Subcutaneous abdominal adipose tissue (tissue), 5 donors: ENCODE data around the gene NLRC5.

Experiments used
- H3K27ac ChIP-seq: one replicate; pipeline ENCODE4 v1.7.0; 2013; ENCODE audit warnings: low read depth, mild to moderate bottlenecking, inconsistent platforms, low read length, moderate library complexity
- H3K27me3 ChIP-seq, 5 donors: one replicate each; pipeline ENCODE4 v1.7.0; 2013; ENCODE audit warnings: low read length in 5 of 5, inconsistent platforms in 1 of 5; ENCODE audit not compliant: control insufficient read depth in 5 of 5, insufficient read depth in 4 of 5
- H3K36me3 ChIP-seq, 5 donors: one replicate each; pipeline ENCODE4 v1.7.0; 2013; ENCODE audit warnings: low read length in 5 of 5; ENCODE audit not compliant: control insufficient read depth in 5 of 5, insufficient read depth in 5 of 5
- H3K4me1 ChIP-seq, 5 donors: one replicate each; pipeline ENCODE4 v1.7.0; 2013; ENCODE audit warnings: low read length in 5 of 5, mild to moderate bottlenecking in 3 of 5, moderate library complexity in 1 of 5; ENCODE audit not compliant: control insufficient read depth in 5 of 5, insufficient read depth in 5 of 5
- H3K4me3 ChIP-seq, 5 donors: one replicate each; pipeline ENCODE4 v1.7.0; 2013; ENCODE audit warnings: low read length in 5 of 5, low read depth in 1 of 5
- H3K9ac ChIP-seq, 5 donors: one replicate each; pipeline ENCODE4 v1.7.0; 2013; ENCODE audit warnings: low read length in 5 of 5, mild to moderate bottlenecking in 4 of 5, moderate library complexity in 3 of 5
- H3K9me3 ChIP-seq, 5 donors: one replicate each; pipeline ENCODE4 v1.7.0; 2013; ENCODE audit warnings: low read length in 5 of 5; ENCODE audit not compliant: control insufficient read depth in 5 of 5
- donor health status: healthy.
- donor health status: healthy.
- donor health status: healthy.
- donor health status: healthy.
- donor health status: healthy.

Gene NLRC5

GRCh38 chr16:57027067-57027466 is 37.7 kb downstream of the NLRC5 start:
- Histone ChIP-seq H3K27ac (no peak overlapping the region), H3K9me3 (no peaks in the 10 kb centered on the region), H3K9ac (no peak overlapping the region), H3K4me1 (peaks cover 0 to 13% (median 2%) of the 10 kb centered on the region in 5 donors), H3K4me3 (no peak overlapping the region), H3K27me3 (no peaks in the 10 kb centered on the region), H3K36me3 (peaks cover 0 to 71% (median 51%) of the 10 kb centered on the region in 5 donors)

DNA sequence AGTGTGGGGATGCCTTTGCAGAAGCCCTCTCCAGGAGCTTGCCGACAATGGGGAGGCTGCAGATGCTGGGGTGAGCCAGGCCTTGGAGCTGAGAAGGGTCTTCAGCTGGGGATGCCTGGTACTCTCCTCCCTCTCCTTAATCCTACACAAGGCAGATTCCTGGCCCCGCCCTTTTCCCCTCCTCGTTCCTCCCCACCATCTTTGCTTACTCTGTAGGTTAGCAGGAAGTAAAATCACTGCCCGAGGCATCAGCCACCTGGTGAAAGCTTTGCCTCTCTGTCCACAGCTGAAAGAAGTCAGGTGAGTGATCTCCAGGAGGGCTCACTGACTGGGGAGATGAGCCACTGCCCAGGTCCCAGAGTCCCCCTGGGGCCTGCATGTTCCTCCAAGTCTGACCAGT is 38.7 kb downstream of the NLRC5 start:
- Histone ChIP-seq H3K9ac (no peak overlapping the region), H3K4me3 (no peak overlapping the region), H3K9me3 (no peaks in the 10 kb centered on the region), H3K27me3 (no peaks in the 10 kb centered on the region), H3K27ac (no peak overlapping the region), H3K36me3 (peaks cover 0 to 68% (median 46%) of the 10 kb centered on the region in 5 donors), H3K4me1 (peaks cover 0 to 13% (median 2%) of the 10 kb centered on the region in 5 donors)

DNA sequence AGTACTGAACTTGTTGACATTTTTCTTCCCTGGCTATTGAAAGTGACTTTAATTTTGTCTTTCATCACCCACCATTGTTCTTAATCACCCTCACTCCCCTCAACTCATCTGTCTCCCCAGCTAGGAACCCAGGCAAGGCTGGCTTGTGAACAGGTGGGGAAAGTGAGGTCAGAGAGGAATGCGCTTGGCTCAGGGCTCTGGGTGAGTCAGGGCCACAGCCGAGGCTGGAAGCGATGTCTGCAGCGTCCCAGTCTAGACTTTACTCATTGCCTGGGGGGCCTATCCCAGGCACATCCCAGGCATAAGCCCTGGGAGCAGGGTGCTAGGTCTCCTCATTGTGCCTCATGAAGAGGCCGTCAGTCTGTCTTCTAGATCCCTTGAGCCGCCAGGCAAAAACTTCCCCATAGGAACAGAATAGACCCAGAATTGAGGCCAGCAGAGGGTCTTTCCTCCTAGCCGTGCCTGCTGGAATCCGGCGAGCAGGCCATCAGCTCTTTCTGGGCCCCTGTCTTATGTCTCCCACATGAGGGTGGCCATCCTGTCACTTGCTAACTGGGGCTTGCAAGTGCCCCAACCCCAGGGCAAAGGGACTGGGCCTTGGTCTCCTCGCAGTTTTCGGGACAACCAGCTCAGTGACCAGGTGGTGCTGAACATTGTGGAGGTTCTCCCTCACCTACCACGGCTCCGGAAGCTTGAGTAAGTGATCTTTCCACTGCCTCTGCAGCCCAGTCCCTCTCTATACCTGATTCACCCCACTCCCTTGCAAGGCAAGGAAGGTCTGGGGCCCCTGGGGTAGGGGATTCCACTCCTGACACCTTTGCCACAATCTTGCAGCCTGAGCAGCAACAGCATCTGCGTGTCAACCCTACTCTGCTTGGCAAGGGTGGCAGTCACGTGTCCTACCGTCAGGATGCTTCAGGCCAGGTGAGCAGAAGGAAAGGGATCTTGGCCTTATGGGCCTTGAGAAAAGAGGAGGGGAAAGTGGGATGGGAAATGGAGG is 40.1 kb downstream of the NLRC5 start:
- Histone ChIP-seq H3K9me3 (no peaks in the 10 kb centered on the region), H3K4me3 (no peak overlapping the region), H3K9ac (no peak overlapping the region), H3K4me1 (peaks cover 0 to 13% (median 2%) of the 10 kb centered on the region in 5 donors), H3K27me3 (no peaks in the 10 kb centered on the region), H3K27ac (no peak overlapping the region), H3K36me3 (peaks cover 0 to 68% (median 48%) of the 10 kb centered on the region in 5 donors)

DNA sequence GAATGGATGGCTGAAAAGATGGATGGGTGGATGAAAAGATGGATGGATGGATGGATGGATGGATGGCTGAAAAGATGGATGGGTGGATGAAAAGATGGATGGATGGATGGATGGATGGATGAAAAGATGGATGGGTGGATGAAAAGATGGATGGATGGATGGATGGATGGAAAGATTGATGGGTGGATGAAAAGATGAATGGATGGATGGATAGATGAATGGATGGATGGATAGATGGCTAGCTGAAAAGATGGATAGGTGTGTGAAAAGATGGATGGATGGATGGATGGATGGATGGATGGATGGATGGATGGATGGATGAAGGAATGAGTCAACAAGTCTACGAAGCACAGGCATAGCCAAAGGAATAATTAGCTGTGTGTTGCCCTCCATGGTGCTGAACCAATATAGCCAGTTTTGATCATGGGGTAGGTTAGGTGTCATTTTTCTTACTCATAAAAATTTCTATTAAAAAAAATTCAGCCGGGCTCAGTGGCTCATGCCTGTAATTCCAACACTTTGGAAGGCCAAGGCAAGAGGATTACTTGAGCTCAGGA is 41.1 kb downstream of the NLRC5 start:
- Histone ChIP-seq H3K36me3 (peaks cover 0 to 69% (median 57%) of the 10 kb centered on the region in 5 donors), H3K27me3 (no peaks in the 10 kb centered on the region), H3K9me3 (no peaks in the 10 kb centered on the region), H3K4me3 (no peak overlapping the region), H3K4me1 (peaks cover 0 to 13% (median 2%) of the 10 kb centered on the region in 5 donors), H3K27ac (no peak overlapping the region), H3K9ac (no peak overlapping the region)

DNA sequence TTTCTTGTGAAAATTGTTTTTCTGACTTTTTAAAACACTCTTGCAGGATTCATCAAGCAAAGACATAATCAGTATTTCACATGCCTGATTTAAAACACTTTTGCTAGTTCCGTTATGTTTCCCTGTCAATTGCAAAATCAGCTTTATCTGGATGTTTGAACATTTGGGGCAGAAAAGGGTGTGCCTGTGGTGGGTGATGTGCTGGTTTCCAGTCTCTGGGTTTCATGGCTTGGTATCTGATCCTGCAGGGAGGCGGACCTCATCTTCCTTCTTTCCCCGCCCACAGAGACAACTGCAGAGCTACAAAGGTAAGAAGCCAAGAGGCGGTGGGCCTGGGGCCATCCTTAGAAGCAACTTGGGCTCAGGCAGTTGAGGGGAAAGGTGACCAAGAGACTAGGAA is 41.8 kb downstream of the NLRC5 start:
- Histone ChIP-seq H3K27ac (no peak overlapping the region), H3K9me3 (no peaks in the 10 kb centered on the region), H3K27me3 (no peaks in the 10 kb centered on the region), H3K9ac (no peak overlapping the region), H3K4me3 (no peak overlapping the region), H3K36me3 (peaks cover 0 to 69% (median 59%) of the 10 kb centered on the region in 5 donors), H3K4me1 (peaks cover 0 to 6% (median 2%) of the 10 kb centered on the region in 5 donors)

GRCh38 chr16:57032346-57032745 is 43.0 kb downstream of the NLRC5 start:
- no peak overlapping the region for H3K9ac ChIP-seq
- H3K4me1 ChIP-seq: peaks cover 0 to 10% (median 5%) of the 10 kb centered on the region in 5 donors
- H3K4me3 ChIP-seq: no peak overlapping the region
- no peaks in the 10 kb centered on the region for H3K27me3 ChIP-seq
- H3K27ac ChIP-seq: no peak overlapping the region
- H3K36me3 ChIP-seq: peaks cover 0 to 72% (median 58%) of the 10 kb centered on the region in 5 donors
- H3K9me3 ChIP-seq: no peaks in the 10 kb centered on the region

DNA sequence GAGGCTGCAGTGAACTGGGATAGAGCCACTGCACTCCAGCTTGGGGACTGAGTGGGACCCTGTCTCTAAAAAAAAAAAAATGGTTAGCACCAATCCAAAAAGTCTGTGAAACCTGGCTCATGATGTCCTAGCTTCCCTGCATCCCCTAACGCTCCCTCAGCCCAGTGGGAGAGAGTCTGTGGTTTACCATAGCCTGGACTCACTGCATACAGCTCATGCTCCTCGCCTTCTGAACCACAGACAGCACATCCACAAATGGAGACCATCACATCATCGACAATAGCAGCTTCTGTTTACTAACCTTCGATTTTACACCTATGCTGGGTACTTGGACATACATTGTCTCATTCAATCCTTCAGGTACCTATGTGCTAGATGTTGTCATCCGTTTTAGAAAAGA is 43.6 kb downstream of the NLRC5 start:
- H3K4me1 ChIP-seq: peaks cover 0 to 12% (median 7%) of the 10 kb centered on the region in 5 donors
- no peak overlapping the region for H3K9ac ChIP-seq

DNA sequence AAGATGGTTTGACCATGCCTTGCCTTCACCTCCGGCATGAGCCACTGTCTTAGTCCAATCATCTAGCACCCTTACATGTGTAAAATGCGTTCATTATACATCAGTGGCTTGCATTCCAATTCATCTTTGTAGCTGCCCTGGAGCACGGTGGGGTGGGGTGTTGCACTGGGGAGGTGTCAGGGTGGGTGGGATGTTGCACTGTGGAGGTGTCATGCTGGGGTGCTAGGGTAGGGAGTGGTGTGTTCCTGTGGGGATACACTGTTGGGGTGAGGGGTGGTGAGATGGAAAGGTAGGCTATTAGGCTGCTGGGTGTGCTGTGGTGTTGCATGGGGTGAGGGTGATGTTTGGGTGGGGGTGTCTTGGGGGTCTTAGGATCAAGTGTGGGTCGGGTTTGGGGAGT is 47.0 kb downstream of the NLRC5 start:
- Histone ChIP-seq H3K9ac (no peak overlapping the region), H3K4me1 (peaks cover 2 to 34% (median 24%) of the 10 kb centered on the region in 5 donors), H3K36me3 (peaks cover 0 to 75% (median 70%) of the 10 kb centered on the region in 5 donors), H3K4me3 (no peak overlapping the region), H3K9me3 (peaks cover 0 to 4% (median 0%) of the 10 kb centered on the region in 5 donors), H3K27ac (no peak overlapping the region), H3K27me3 (no peaks in the 10 kb centered on the region)

More for the DNA sequence above, 43.6 kb downstream of the NLRC5 start:
- no peaks in the 10 kb centered on the region for H3K9me3 ChIP-seq
- H3K27ac ChIP-seq: no peak overlapping the region
- H3K36me3 ChIP-seq: peaks cover 0 to 72% (median 62%) of the 10 kb centered on the region in 5 donors
- H3K27me3 ChIP-seq: no peaks in the 10 kb centered on the region
- no peak overlapping the region for H3K4me3 ChIP-seq

DNA sequence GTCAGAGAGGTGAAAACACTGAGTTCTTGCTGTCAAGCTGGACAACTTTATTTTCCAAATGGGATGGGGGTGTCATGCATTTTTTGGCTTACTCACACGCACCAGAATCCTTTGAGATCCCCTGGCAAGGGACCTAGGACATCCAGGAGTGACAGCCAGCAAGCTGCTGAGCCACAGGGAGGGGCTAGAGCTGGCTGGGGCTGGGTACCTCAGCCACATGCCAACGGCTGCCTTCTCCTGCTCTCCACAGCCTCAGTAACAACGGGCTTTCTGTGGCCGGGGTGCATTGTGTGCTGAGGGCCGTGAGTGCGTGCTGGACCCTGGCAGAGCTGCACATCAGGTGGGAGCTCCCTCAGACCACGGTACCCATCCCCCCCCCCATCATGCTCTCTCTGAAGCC is 47.6 kb downstream of the NLRC5 start:
- H3K9me3 ChIP-seq: peaks cover 0 to 5% (median 0%) of the 10 kb centered on the region in 5 donors
- no peak overlapping the region for H3K27ac ChIP-seq
- no peaks in the 10 kb centered on the region for H3K27me3 ChIP-seq
- no peak overlapping the region for H3K4me3 ChIP-seq
- H3K9ac ChIP-seq: no peak overlapping the region
- peaks cover 2 to 39% (median 31%) of the 10 kb centered on the region in 5 donors for H3K4me1 ChIP-seq
- peaks cover 0 to 72% (median 64%) of the 10 kb centered on the region in 5 donors for H3K36me3 ChIP-seq

DNA sequence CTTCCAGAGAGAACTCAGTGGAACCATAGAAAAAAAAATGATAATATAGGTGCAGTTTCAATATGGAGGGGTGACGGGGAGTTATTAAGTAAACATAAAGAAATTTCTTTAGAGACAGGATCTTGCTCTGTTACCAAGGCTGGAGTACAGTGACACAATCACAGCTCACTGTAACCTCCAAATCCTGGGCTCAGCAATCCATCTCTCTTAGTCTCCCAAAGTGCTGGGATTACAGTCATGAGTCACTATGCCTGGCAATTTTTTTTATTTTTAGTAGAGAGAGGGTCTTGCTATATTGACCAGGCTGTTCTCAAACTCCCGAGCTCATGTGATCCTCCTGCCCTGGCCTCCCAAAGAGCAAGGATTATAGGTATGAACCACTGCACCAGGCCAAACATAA is 48.8 kb downstream of the NLRC5 start:
- Histone ChIP-seq H3K36me3 (peaks cover 0 to 73% (median 63%) of the 10 kb centered on the region in 5 donors), H3K4me3 (no peak overlapping the region), H3K4me1 (peaks cover 2 to 50% (median 40%) of the 10 kb centered on the region in 5 donors)

More for the DNA sequence above, 48.8 kb downstream of the NLRC5 start:
- H3K9me3 ChIP-seq: peaks cover 0 to 5% (median 0%) of the 10 kb centered on the region in 5 donors
- no peak overlapping the region for H3K9ac ChIP-seq
- no peak overlapping the region for H3K27ac ChIP-seq
- no peaks in the 10 kb centered on the region for H3K27me3 ChIP-seq
